ENCODE measurements around the gene AIMP1. TPM values are rescaled to one million over a fixed set of nuclear protein-coding genes. Genes with fewer than 3 reads are reported as not detected.

Gene AIMP1
- total and polyA plus RNA-seq, 2 of the 13 experiments (the other 11 are each of a cell fraction or from before 2014, with no cell fraction given): 28.6 to 82.9 TPM

- TF ChIP-seq, protein P1, sequence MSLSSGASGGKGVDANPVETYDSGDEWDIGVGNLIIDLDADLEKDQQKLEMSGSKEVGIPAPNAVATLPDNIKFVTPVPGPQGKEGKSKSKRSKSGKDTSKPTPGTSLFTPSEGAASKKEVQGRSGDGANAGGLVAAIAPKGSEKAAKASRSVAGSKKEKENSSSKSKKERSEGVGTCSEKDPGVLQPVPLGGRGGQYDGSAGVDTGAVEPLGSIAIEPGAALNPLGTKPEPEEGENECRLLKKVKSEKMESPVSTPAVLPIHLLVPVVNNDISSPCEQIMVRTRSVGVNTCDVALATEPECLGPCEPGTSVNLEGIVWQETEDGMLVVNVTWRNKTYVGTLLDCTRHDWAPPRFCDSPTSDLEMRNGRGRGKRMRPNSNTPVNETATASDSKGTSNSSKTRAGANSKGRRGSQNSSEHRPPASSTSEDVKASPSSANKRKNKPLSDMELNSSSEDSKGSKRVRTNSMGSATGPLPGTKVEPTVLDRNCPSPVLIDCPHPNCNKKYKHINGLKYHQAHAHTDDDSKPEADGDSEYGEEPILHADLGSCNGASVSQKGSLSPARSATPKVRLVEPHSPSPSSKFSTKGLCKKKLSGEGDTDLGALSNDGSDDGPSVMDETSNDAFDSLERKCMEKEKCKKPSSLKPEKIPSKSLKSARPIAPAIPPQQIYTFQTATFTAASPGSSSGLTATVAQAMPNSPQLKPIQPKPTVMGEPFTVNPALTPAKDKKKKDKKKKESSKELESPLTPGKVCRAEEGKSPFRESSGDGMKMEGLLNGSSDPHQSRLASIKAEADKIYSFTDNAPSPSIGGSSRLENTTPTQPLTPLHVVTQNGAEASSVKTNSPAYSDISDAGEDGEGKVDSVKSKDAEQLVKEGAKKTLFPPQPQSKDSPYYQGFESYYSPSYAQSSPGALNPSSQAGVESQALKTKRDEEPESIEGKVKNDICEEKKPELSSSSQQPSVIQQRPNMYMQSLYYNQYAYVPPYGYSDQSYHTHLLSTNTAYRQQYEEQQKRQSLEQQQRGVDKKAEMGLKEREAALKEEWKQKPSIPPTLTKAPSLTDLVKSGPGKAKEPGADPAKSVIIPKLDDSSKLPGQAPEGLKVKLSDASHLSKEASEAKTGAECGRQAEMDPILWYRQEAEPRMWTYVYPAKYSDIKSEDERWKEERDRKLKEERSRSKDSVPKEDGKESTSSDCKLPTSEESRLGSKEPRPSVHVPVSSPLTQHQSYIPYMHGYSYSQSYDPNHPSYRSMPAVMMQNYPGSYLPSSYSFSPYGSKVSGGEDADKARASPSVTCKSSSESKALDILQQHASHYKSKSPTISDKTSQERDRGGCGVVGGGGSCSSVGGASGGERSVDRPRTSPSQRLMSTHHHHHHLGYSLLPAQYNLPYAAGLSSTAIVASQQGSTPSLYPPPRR (CRISPR knock-in tag; IDR thresholded peaks at IDR 0.05; ENCODE audit: borderline replicate concordance): no peak; the same call in 1 of the 2 replicates
- no peak for TF ChIP-seq ZNF780A (CRISPR knock-in tag; IDR thresholded peaks at IDR 0.05)
- 0 out of 2 replicates have a peak, but pooled peaks have one; percentile 32 for TF ChIP-seq SMYD3 (CRISPR knock-in tag; IDR thresholded peaks at IDR 0.05)
- TF ChIP-seq, protein P2, sequence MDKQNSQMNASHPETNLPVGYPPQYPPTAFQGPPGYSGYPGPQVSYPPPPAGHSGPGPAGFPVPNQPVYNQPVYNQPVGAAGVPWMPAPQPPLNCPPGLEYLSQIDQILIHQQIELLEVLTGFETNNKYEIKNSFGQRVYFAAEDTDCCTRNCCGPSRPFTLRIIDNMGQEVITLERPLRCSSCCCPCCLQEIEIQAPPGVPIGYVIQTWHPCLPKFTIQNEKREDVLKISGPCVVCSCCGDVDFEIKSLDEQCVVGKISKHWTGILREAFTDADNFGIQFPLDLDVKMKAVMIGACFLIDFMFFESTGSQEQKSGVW (CRISPR knock-in tag; IDR thresholded peaks at IDR 0.05; ENCODE audit: borderline replicate concordance): no peak
- peak; percentile 43; the same call in 1 of the 2 replicates for TF ChIP-seq ZBED4 (CRISPR knock-in tag; IDR thresholded peaks at IDR 0.05; ENCODE audit: borderline replicate concordance)
- TF ChIP-seq, protein P3, sequence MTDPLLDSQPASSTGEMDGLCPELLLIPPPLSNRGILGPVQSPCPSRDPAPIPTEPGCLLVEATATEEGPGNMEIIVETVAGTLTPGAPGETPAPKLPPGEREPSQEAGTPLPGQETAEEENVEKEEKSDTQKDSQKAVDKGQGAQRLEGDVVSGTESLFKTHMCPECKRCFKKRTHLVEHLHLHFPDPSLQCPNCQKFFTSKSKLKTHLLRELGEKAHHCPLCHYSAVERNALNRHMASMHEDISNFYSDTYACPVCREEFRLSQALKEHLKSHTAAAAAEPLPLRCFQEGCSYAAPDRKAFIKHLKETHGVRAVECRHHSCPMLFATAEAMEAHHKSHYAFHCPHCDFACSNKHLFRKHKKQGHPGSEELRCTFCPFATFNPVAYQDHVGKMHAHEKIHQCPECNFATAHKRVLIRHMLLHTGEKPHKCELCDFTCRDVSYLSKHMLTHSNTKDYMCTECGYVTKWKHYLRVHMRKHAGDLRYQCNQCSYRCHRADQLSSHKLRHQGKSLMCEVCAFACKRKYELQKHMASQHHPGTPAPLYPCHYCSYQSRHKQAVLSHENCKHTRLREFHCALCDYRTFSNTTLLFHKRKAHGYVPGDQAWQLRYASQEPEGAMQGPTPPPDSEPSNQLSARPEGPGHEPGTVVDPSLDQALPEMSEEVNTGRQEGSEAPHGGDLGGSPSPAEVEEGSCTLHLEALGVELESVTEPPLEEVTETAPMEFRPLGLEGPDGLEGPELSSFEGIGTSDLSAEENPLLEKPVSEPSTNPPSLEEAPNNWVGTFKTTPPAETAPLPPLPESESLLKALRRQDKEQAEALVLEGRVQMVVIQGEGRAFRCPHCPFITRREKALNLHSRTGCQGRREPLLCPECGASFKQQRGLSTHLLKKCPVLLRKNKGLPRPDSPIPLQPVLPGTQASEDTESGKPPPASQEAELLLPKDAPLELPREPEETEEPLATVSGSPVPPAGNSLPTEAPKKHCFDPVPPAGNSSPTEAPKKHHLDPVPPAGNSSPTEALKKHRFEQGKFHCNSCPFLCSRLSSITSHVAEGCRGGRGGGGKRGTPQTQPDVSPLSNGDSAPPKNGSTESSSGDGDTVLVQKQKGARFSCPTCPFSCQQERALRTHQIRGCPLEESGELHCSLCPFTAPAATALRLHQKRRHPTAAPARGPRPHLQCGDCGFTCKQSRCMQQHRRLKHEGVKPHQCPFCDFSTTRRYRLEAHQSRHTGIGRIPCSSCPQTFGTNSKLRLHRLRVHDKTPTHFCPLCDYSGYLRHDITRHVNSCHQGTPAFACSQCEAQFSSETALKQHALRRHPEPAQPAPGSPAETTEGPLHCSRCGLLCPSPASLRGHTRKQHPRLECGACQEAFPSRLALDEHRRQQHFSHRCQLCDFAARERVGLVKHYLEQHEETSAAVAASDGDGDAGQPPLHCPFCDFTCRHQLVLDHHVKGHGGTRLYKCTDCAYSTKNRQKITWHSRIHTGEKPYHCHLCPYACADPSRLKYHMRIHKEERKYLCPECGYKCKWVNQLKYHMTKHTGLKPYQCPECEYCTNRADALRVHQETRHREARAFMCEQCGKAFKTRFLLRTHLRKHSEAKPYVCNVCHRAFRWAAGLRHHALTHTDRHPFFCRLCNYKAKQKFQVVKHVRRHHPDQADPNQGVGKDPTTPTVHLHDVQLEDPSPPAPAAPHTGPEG (CRISPR knock-in tag; IDR thresholded peaks at IDR 0.05): no peak
- no peak for TF ChIP-seq NFIB (CRISPR knock-in tag; IDR thresholded peaks at IDR 0.05; ENCODE audit: borderline replicate concordance)
- TF ChIP-seq ZNF546 (CRISPR knock-in tag; conservative IDR thresholded peaks at IDR 0.05): no peak
- peak; percentile 45; the same call in 1 of the 2 replicates for TF ChIP-seq ZNF451 (CRISPR knock-in tag; IDR thresholded peaks at IDR 0.05)
- TF ChIP-seq MED13 (CRISPR knock-in tag; IDR thresholded peaks at IDR 0.05): no peak; the same call in 1 of the 2 replicates
These were observed at the start of gene AIMP1, which contains the start of gene TBCK (continued) for GRCh38 chr4:106315968-106316772.

Data from HepG2 (cell line).